NCI-H748 (cell line): ENCODE measurements around the gene ARHGEF19.
A peak's percentile ranks its signal among the peaks of the same experiment; 100 is the strongest.
"Not testable (repeated sequence)": the region's sequence is repeated elsewhere in the genome, so short reads cannot be mapped to it uniquely, and the experiment has no call there.

ENCODE experiments used
- DNase-seq: peaks from one replicate; lab custom pipeline; 2025; ENCODE audit not compliant: unreplicated experiment; lab: John Stamatoyannopoulos, UW

Gene ARHGEF19

GRCh38 chr1:16222716-16223115 is 10.3 kb upstream of the ARHGEF19 start:
- not testable (repeated sequence) for DNase-seq

GRCh38 chr1:16221499-16221898 is 9.0 kb upstream of the ARHGEF19 start:
- no peak for DNase-seq

GRCh38 chr1:16219968-16220500 is 7.6 kb upstream of the ARHGEF19 start:
- DNase-seq: no peak

GRCh38 chr1:16218674-16219071 is 6.2 kb upstream of the ARHGEF19 start:
- no peak for DNase-seq

GRCh38 chr1:16218014-16218673 is 5.7 kb upstream of the ARHGEF19 start:
- DNase-seq: no peak

GRCh38 chr1:16217061-16217785 is 4.8 kb upstream of the ARHGEF19 start:
- peak; percentile 91 for DNase-seq

- peak; percentile 91 for DNase-seq
Measured at GRCh38 chr1:16215882-16216753, 3.7 kb upstream of the ARHGEF19 start.

GRCh38 chr1:16215240-16215639 is 2.8 kb upstream of the ARHGEF19 start:
- DNase-seq: not testable (repeated sequence)

GRCh38 chr1:16213544-16213943 is 1.1 kb upstream of the ARHGEF19 start:
- not testable (repeated sequence) for DNase-seq

- no peak for DNase-seq
Measured at GRCh38 chr1:16213013-16213412, 561 bp upstream of the ARHGEF19 start.

GRCh38 chr1:16211824-16212223 is 628 bp downstream of the ARHGEF19 start:
- DNase-seq: no peak

GRCh38 chr1:16210581-16210980 is 1.9 kb downstream of the ARHGEF19 start:
- DNase-seq: no peak

GRCh38 chr1:16209847-16210407 is 2.5 kb downstream of the ARHGEF19 start:
- DNase-seq: no peak

GRCh38 chr1:16209132-16209846 is 3.2 kb downstream of the ARHGEF19 start:
- DNase-seq: no peak

GRCh38 chr1:16208270-16208987 is 4.0 kb downstream of the ARHGEF19 start:
- no peak for DNase-seq

GRCh38 chr1:16207318-16208269 is 4.9 kb downstream of the ARHGEF19 start:
- DNase-seq: no peak

GRCh38 chr1:16206547-16207317 is 5.7 kb downstream of the ARHGEF19 start:
- peak; percentile 96 for DNase-seq
